SK-N-SH (cell line): ENCODE data around the gene ZBTB16.

ENCODE experiments used
- EZH2phosphoT487 ChIP-seq: fragments of 200-600 bp; sonication (generic); IDR thresholded peaks from 2 replicates; pipeline ENCODE4 v1.6.1; 2017; ENCODE audit warnings: low read depth, mixed run types, mild to moderate bottlenecking, antibody characterized with exemption, moderate library complexity, borderline replicate concordance
- RCOR1 ChIP-seq: fragments of 150-350 bp; IDR thresholded peaks from 2 replicates; pipeline ENCODE4 v1.6.1; 2017; ENCODE audit warnings: antibody characterized with exemption, low read length
- TF ChIP-seq, protein P1 (sequence below): fragments of 200-600 bp; sonication (generic); IDR thresholded peaks from 2 replicates; pipeline ENCODE4 v1.6.1; 2017; ENCODE audit warnings: antibody characterized with exemption, mild to moderate bottlenecking, moderate library complexity
- TF ChIP-seq, protein P2 (sequence below): IDR thresholded peaks from 2 replicates; pipeline ENCODE4 v1.4.0; 2012; ENCODE audit warnings: low read depth

- no peak for TF ChIP-seq RCOR1
- no peak for TF ChIP-seq EZH2phosphoT487
- TF ChIP-seq, protein P1, sequence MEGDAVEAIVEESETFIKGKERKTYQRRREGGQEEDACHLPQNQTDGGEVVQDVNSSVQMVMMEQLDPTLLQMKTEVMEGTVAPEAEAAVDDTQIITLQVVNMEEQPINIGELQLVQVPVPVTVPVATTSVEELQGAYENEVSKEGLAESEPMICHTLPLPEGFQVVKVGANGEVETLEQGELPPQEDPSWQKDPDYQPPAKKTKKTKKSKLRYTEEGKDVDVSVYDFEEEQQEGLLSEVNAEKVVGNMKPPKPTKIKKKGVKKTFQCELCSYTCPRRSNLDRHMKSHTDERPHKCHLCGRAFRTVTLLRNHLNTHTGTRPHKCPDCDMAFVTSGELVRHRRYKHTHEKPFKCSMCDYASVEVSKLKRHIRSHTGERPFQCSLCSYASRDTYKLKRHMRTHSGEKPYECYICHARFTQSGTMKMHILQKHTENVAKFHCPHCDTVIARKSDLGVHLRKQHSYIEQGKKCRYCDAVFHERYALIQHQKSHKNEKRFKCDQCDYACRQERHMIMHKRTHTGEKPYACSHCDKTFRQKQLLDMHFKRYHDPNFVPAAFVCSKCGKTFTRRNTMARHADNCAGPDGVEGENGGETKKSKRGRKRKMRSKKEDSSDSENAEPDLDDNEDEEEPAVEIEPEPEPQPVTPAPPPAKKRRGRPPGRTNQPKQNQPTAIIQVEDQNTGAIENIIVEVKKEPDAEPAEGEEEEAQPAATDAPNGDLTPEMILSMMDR = no peak
- TF ChIP-seq, protein P2, sequence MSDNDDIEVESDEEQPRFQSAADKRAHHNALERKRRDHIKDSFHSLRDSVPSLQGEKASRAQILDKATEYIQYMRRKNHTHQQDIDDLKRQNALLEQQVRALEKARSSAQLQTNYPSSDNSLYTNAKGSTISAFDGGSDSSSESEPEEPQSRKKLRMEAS = no peak
These were observed 83.2 kb downstream of the ZBTB16 start for GRCh38 chr11:114142707-114143106.
